Fibroblast of mammary gland (primary cell): ENCODE measurements around the gene BICD2.

Experiments used
- DNase-seq: peaks from one replicate; pipeline ENCODE4 v3.0.0-alpha.2; 2010; ENCODE audit warnings: low read depth
- H3K4me3 ChIP-seq: 2 replicates; pipeline ENCODE4 v1.5.1; 2011; ENCODE audit warnings: low read depth, mild to moderate bottlenecking, low read length, moderate library complexity; ENCODE audit not compliant: control insufficient read depth
- TF ChIP-seq, protein P1 (sequence below): conservative IDR thresholded peaks from 2 replicates; pipeline ENCODE4 v1.5.1; 2011; ENCODE audit warnings: low read depth, low read length, inconsistent platforms; ENCODE audit not compliant: control insufficient read depth, insufficient read depth

Gene BICD2

DNA sequence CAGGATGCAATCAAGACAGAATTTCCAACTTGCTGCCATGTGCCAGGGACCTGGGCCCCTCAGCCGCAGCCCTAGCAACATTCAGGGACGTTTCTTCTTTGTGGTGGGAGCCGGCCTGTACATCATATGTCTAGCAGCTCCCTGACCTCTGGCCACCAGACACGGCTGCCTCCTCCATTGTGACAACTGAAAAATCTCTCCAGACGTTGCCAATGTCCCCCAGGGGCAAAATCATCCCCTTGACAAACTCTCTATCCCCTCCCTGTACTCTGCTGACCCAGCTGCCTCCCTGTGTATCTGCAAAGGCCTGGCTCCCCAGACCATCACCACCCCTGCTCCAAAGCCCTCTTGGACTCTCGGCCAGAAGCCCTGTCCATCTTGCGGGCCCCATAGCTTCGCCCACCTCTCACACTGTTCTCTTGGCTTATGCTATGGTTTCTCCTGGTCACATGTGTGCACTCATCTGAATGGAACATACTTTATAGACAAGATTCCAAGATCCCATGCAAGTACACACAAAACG lies 40.8 kb downstream of the BICD2 start:
- no peak for DNase-seq

DNA sequence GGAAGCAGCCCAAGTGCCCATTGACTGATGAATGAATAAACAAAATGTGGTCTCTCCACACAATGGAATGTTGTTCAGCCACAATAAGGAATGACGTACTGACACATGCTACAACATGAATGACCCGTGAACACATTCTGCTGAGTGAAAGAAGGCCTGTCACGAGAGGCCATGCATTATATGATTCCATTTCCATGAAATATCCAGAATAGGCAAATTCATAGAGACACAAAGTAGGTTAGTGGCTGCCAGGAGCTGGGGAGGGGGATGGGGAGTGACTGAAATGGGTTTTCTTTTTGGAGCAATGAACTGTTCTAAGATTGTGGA lies 41.4 kb downstream of the BICD2 start:
- DNase-seq: peak; percentile 30
- H3K4me3 ChIP-seq: no peak overlapping the region
- TF ChIP-seq, protein P1, sequence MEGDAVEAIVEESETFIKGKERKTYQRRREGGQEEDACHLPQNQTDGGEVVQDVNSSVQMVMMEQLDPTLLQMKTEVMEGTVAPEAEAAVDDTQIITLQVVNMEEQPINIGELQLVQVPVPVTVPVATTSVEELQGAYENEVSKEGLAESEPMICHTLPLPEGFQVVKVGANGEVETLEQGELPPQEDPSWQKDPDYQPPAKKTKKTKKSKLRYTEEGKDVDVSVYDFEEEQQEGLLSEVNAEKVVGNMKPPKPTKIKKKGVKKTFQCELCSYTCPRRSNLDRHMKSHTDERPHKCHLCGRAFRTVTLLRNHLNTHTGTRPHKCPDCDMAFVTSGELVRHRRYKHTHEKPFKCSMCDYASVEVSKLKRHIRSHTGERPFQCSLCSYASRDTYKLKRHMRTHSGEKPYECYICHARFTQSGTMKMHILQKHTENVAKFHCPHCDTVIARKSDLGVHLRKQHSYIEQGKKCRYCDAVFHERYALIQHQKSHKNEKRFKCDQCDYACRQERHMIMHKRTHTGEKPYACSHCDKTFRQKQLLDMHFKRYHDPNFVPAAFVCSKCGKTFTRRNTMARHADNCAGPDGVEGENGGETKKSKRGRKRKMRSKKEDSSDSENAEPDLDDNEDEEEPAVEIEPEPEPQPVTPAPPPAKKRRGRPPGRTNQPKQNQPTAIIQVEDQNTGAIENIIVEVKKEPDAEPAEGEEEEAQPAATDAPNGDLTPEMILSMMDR: no peak

More for the DNA sequence above, 40.8 kb downstream of the BICD2 start:
- TF ChIP-seq, protein P1: no peak
- no peak overlapping the region for H3K4me3 ChIP-seq

DNA sequence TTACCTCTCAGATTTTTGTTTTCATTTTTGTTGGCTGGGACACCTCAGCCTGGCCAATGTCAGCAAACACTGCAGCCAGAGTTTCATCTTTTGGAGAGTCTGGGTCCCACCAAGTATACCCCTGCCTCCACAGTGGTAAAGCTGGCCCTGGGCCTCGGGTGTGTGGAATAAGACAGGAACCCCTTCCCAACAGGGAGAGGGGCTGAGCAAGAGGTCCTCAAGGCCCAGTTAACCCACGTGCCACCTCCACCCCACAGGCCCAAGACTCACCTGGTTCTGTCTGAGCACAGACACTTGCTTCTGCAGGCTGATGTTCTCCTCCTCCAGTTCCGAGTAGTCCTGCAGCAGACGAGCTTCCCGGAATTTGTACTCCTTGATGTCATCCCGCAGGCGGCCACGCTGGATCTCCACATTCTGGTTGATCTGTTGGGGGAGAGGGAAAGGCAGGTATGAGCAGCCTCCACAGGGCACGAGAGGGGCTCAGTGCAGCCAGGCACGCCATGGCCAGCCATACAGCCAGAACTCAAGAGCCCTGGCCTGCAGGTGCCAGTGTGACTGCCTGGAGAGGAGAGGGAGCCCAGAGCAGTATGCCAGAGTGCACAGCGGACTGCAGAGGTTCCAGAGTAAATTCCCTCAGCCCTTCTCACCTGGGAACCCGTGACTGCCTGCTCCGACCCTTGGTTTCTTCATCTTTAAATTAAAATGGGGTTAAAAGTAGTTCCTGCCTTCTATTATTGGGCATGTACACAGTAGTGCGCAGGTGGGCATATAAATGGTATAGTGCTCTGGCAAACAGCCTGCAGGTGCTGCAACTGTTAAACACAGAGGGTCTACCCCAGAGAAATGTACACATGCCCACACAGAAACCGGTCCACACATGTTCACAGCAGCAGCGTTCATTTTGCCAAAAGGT lies 42.0 kb downstream of the BICD2 start:
- H3K4me3 ChIP-seq: no peak overlapping the region
- DNase-seq: no peak
- TF ChIP-seq, protein P1: no peak

DNA sequence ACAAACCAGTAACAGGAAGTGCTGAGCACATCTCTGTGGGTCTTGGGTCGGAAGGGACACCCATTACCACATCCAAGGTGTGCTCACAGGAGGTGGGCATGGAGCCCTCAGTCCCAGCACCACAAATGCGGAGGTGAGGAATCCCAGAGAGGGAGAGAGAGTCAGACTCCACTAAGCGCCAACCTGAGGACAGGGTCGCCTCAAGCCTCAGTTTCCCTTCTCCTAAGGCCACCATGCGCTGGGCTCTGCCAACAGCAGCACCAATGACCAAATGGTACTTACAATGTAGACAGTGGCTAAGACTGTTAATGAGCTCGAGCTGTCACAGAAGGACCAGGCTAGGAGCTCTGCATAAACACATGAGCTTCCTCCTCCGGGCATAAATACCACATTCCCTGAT lies 43.1 kb downstream of the BICD2 start:
- H3K4me3 ChIP-seq: no peak overlapping the region
- no peak for DNase-seq
- TF ChIP-seq, protein P1: no peak

DNA sequence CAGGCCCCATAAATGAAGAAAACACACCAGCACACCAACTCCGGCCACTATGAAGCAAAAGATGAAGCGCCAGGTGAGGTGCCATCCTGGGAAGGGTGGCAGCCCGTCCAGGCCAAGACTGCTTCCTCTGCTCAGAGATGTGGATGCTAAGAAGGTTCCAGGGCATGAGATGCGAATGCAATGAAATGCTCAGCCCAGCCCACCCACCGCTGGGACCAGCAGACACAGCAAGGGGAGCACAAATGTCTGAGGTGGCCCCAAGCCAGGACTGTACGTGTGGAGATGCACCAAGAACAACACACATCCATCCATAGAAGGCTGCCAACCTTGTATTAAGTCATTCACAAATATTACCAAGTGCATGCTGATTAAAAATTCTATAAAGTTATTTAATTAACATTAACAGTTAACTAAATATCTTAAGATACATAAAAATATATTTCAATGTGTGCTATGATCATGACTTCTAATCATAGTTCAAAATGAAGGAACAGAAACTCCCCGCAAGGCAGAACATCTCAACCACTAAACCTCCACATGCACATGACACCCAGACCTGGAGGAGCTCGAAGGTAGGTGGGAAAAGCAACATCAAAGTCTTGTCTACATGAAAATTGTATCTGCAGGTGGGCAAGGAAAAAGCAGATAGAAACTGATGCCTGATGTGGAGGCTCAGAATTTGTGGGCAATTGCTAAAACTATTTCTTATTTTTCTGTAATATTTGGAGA lies 43.7 kb downstream of the BICD2 start:
- no peak for DNase-seq
- H3K4me3 ChIP-seq: no peak overlapping the region
- TF ChIP-seq, protein P1: no peak

DNA sequence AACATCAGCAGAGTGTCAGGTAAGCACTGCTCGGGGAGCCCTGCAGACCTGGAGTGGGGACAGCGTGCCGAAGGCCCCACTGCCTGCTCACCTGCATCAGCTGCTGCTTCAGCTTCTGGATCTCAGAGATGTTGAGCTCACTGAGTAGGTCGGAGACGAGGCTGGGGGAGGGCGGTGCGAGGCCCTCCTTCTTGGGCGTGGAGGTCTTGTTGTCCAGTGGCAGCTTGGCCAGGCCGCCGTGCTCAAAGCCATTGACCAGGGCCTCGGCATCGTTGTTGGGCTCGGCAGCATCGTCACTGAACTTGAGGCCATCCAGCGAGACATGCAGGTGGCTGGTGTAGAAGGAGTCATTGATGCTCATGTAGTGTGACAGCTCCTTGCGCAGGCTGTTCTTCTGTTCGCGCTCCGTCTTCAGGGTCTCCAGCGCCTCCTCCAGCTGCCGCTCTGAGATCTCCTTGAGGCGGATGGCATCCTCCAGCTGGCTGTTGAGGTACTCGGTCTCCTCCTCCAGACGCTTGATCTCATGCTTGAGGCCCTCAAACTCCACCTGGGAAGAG lies 44.3 kb downstream of the BICD2 start:
- H3K4me3 ChIP-seq: no peak overlapping the region
- no peak for DNase-seq
- TF ChIP-seq, protein P1: no peak
